MCF 10A (cell line): ENCODE measurements around the gene CHIC2. TPM values are rescaled to one million over a fixed set of nuclear protein-coding genes. Genes with fewer than 3 reads are reported as not detected.

Experiments
- BruUV-seq: library from RNA; stranded (reverse); fragments of 400-500 nt; replicated peaks from 2 replicates; lab custom pipeline; 2021; lab: Mats Ljungman, UMichigan
- CTCF ChIA-PET: fragments of 300-600 bp; sonication (Branson Sonifier 250); formaldehyde crosslinking; extraction: SDS; loops from one replicate; lab custom pipeline; 2021; ENCODE audit warnings: antibody characterized with exemption, inconsistent platforms; lab: Yijun Ruan, JAX
- POLR2A ChIA-PET: fragments of 300-600, 350-650 bp; sonication (Branson Sonifier 250); formaldehyde crosslinking; extraction: SDS; loops from one replicate; lab custom pipeline; 2020; ENCODE audit warnings: antibody characterized with exemption, inconsistent platforms; lab: Yijun Ruan, JAX
- DNase-seq: peaks from one replicate; pipeline ENCODE4 v3.0.0-alpha.2; 2018; ENCODE audit not compliant: unreplicated experiment
- H3K27ac Mint-ChIP-seq: one replicate; pipeline ENCODE4 v1.8.0; 2022; ENCODE audit warnings: mild to moderate bottlenecking, low read depth, mixed read lengths; ENCODE audit not compliant: unreplicated experiment
- H3K27me3 Mint-ChIP-seq: one replicate; pipeline ENCODE4 v1.8.0; 2022; ENCODE audit warnings: mixed read lengths; ENCODE audit not compliant: insufficient read depth, unreplicated experiment
- H3K36me3 Mint-ChIP-seq: one replicate; pipeline ENCODE4 v1.8.0; 2022; ENCODE audit warnings: mild to moderate bottlenecking, moderate library complexity, mixed read lengths; ENCODE audit not compliant: insufficient read depth, unreplicated experiment
- H3K4me1 Mint-ChIP-seq: one replicate; pipeline ENCODE4 v1.8.0; 2022; ENCODE audit warnings: mixed read lengths; ENCODE audit not compliant: insufficient read depth, unreplicated experiment
- H3K4me3 Mint-ChIP-seq: one replicate; pipeline ENCODE4 v1.8.0; 2022; ENCODE audit warnings: mild to moderate bottlenecking, moderate library complexity, mixed read lengths; ENCODE audit not compliant: unreplicated experiment
- H3K9me3 Mint-ChIP-seq: one replicate; pipeline ENCODE4 v1.8.0; 2022; ENCODE audit warnings: mixed read lengths; ENCODE audit not compliant: unreplicated experiment
- intact Hi-C: fragments of 100-400 bp; cut with micrococcal nuclease; formaldehyde crosslinking; loops from 2 replicates; pipeline ENCODE4 v1.14.1; 2022
- total RNA-seq: library from RNA; stranded (reverse); gene quantifications from 2 replicates; pipeline ENCODE4 v1.2.3, GENCODE V29; 2022
- TF ChIP-seq, protein P1 (sequence below): fragments of 200-600 bp; IDR thresholded peaks from one replicate; pipeline ENCODE4 v1.8.0; 2022; ENCODE audit warnings: antibody characterized with exemption, mild to moderate bottlenecking; ENCODE audit not compliant: unreplicated experiment

CHIC2 gene
- total RNA-seq, 1 experiment from 2014 or later, result 59.4 TPM

- Mint-ChIP-seq H3K4me1 (peaks cover 9% of the 10 kb centered on the region), H3K27ac (no peak overlapping the region), H3K4me3 (no peak overlapping the region), H3K36me3 (no peaks in the 10 kb centered on the region), H3K9me3 (no peaks in the 10 kb centered on the region), H3K27me3 (peaks cover 10% of the 10 kb centered on the region)
- intact Hi-C loops, result no loop called here
- ChIA-PET CTCF (no interaction called here), POLR2A (no interaction called here)
- DNase-seq, result no peak
- TF ChIP-seq, protein P1, sequence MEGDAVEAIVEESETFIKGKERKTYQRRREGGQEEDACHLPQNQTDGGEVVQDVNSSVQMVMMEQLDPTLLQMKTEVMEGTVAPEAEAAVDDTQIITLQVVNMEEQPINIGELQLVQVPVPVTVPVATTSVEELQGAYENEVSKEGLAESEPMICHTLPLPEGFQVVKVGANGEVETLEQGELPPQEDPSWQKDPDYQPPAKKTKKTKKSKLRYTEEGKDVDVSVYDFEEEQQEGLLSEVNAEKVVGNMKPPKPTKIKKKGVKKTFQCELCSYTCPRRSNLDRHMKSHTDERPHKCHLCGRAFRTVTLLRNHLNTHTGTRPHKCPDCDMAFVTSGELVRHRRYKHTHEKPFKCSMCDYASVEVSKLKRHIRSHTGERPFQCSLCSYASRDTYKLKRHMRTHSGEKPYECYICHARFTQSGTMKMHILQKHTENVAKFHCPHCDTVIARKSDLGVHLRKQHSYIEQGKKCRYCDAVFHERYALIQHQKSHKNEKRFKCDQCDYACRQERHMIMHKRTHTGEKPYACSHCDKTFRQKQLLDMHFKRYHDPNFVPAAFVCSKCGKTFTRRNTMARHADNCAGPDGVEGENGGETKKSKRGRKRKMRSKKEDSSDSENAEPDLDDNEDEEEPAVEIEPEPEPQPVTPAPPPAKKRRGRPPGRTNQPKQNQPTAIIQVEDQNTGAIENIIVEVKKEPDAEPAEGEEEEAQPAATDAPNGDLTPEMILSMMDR, result no peak
- BruUV-seq, result no TSS peak
Measured at GRCh38 chr4:54095110-54095825, 30.9 kb upstream of the CHIC2 start.

DNA sequence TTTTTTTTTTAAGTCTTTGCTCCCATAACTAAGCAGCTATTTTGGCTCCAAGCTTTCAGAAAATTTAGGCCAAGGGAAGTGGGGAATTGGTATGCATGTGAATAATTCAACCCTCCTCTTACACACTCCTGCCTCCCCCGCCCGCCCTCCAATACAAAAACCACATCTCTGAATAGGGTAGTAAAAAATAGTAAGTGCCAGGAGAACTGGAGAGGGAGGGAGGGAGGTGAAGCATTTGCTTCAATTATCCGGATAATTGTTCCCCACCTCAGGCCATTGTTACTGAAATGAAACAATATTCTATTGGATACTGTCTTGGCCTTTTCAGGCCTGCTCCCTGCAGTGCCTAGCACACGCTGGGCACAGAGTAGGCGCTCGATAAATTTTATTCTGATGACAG lies 30.0 kb upstream of the CHIC2 start:
- ChIA-PET CTCF (interaction anchor here (1.0 kb wide), 1 partner anchor 123 kb away, joined by 6 read pairs; no protein-coding TSS in a partner anchor), POLR2A (interaction anchor here (0.6 kb wide), 1 partner anchor 101 kb away, joined by 4 read pairs; no protein-coding TSS in a partner anchor)
- Mint-ChIP-seq H3K36me3 (no peaks in the 10 kb centered on the region), H3K4me3 (no peak overlapping the region), H3K27ac (no peak overlapping the region), H3K4me1 (peaks cover 9% of the 10 kb centered on the region), H3K27me3 (peaks cover 10% of the 10 kb centered on the region), H3K9me3 (no peaks in the 10 kb centered on the region)
- no TSS peak for BruUV-seq
- no peak for DNase-seq
- TF ChIP-seq, protein P1, result no peak
- intact Hi-C loops, result loop anchor here (5.0 kb wide), 1 partner anchor 123 kb away; no protein-coding TSS in a partner anchor

DNA sequence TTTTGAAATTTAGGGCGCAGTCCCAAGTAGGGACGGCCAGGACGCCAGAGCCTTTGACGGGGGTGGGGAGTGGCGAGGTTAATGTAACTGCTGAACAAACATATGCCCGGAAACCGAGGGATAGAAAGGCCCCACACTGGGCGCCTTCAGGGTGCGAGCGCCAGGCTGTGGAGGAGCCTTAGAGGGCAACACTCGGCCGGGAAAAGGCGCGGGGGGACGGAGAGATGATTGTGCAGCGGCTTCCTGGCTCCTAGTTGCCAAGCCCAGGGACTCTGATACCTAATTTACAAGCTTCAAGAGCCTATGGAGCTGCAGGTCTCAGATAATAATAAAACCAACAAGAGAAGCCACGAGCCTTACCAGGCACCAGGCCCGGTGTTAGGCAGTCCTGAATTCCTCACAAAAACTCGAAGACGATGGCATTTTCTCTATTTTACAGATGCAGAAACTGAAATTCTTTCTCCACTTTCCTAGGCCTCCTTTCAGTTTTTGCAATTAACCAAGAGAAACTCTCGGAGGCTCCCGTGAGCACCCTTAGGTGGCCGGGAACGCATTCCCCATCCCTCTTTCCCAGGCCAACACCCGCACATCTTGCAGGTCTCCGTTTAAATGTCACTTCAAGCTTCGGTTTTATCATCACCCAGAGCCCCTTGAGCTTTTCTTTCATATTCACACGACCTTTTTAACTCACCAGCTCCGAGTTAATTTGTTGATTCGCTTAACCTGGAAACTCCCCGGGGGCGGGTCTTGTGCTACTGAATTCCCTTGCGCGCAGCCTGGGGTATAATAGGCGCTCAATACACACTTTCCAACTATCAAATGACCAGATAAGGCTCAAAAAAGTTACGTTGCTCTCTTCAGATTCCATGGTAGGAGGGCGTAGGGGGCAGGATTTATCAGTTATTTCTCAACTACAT lies 29.2 kb upstream of the CHIC2 start:
- no peak overlapping the region for H3K4me3 Mint-ChIP-seq
- TF ChIP-seq, protein P1, result no peak
- no TSS peak for BruUV-seq
- H3K27me3 Mint-ChIP-seq, result peaks cover 10% of the 10 kb centered on the region
- H3K4me1 Mint-ChIP-seq, result peaks cover 9% of the 10 kb centered on the region
- no peaks in the 10 kb centered on the region for H3K9me3 Mint-ChIP-seq
- H3K36me3 Mint-ChIP-seq, result no peaks in the 10 kb centered on the region
- ChIA-PET CTCF (interaction anchor here (0.6 to 1.0 kb wide), 3 partner anchors 124 to 712 kb away, joined by 3 to 6 read pairs (median 3); no protein-coding TSS in a partner anchor), POLR2A (interaction anchor here (0.6 kb wide), 1 partner anchor 102 kb away, joined by 4 read pairs; no protein-coding TSS in a partner anchor)
- H3K27ac Mint-ChIP-seq, result no peak overlapping the region
- DNase-seq, result no peak
- intact Hi-C loops, result loop anchor here (5.0 kb wide), 1 partner anchor 124 kb away; no protein-coding TSS in a partner anchor
